HG02588 (cell line): ENCODE results near the gene ZYG11B.
"Not testable (repeated sequence)": the region's sequence is repeated elsewhere in the genome, so short reads cannot be mapped to it uniquely, and the experiment has no call there.

Source experiments
- ATAC-seq: cut with Tn5 transposase; IDR thresholded peaks from one replicate; pipeline ENCODE4 v1.9.1; 2021; ENCODE audit warnings: mild to moderate bottlenecking, moderate library complexity; ENCODE audit not compliant: unreplicated experiment

The ZYG11B gene

GRCh38 chr1:52726265-52727113 lies at the start of gene ZYG11B:
TSS of gene ZYG11B (plus strand) at chr1:52726453. CDS start at chr1:52726654, 201 bp downstream.
- peak; percentile 94 for ATAC-seq

GRCh38 chr1:52677076-52677806 lies 49.0 kb upstream of the ZYG11B start:
- ATAC-seq: no peak

GRCh38 chr1:52679048-52679447 lies 47.2 kb upstream of the ZYG11B start:
- ATAC-seq: no peak

- no peak for ATAC-seq
Observed at GRCh38 chr1:52679498-52679897, 46.8 kb upstream of the ZYG11B start.

- ATAC-seq: no peak
Observed at GRCh38 chr1:52680353-52680752, 45.9 kb upstream of the ZYG11B start.

GRCh38 chr1:52681136-52681535 lies 45.1 kb upstream of the ZYG11B start:
- ATAC-seq: no peak

- no peak for ATAC-seq
Observed at GRCh38 chr1:52683367-52683940, 42.8 kb upstream of the ZYG11B start.

- no peak for ATAC-seq
Observed at GRCh38 chr1:52684545-52684944, 41.7 kb upstream of the ZYG11B start.

GRCh38 chr1:52686261-52686751 lies 39.9 kb upstream of the ZYG11B start:
- ATAC-seq: not testable (repeated sequence)

- no peak for ATAC-seq
Observed at GRCh38 chr1:52686830-52687229, 39.4 kb upstream of the ZYG11B start.

GRCh38 chr1:52691821-52692220 lies 34.4 kb upstream of the ZYG11B start:
- ATAC-seq: no peak

GRCh38 chr1:52692697-52693096 lies 33.6 kb upstream of the ZYG11B start:
- ATAC-seq: no peak

GRCh38 chr1:52693351-52693750 lies 32.9 kb upstream of the ZYG11B start:
- not testable (repeated sequence) for ATAC-seq

GRCh38 chr1:52693843-52694242 lies 32.4 kb upstream of the ZYG11B start:
- ATAC-seq: no peak

- no peak for ATAC-seq
Observed at GRCh38 chr1:52695627-52696026, 30.6 kb upstream of the ZYG11B start.

GRCh38 chr1:52697795-52698674 lies 28.2 kb upstream of the ZYG11B start, which contains the start of gene COA7:
TSS of gene COA7 (minus strand) at chr1:52698347. CDS start at chr1:52698326, 21 bp downstream.
- ATAC-seq: peak; percentile 39

- peak; percentile 90 for ATAC-seq
Observed at GRCh38 chr1:52702886-52703787, 23.1 kb upstream of the ZYG11B start.

- ATAC-seq: no peak
Observed at GRCh38 chr1:52706136-52706670, 20.1 kb upstream of the ZYG11B start.
